HT1080 (cell line): Measurements from ENCODE around the gene UBE2G2. TPM values are rescaled to one million over a fixed set of nuclear protein-coding genes. Genes with fewer than 3 reads are reported as not detected.

ENCODE experiments used
- DNase-seq: peaks from one replicate; pipeline ENCODE4 v3.0.0-alpha.2; 2015; ENCODE audit warnings: low read depth
- total RNA-seq: library from RNA; depleted of rRNA; stranded (reverse); fragments of >200 nt; shearing (Covaris generic); gene quantifications from 2 replicates; pipeline ENCODE4 v1.2.3, GENCODE V29; 2014

UBE2G2 gene
- total RNA-seq, 1 experiment from 2014 or later: 77.6 TPM

GRCh38 chr21:44816761-44817505, 15.3 kb upstream of the UBE2G2 start:
- DNase-seq: no peak

GRCh38 chr21:44815852-44816628, 14.4 kb upstream of the UBE2G2 start:
- no peak for DNase-seq

- no peak for DNase-seq
Measured at GRCh38 chr21:44815225-44815624, 13.6 kb upstream of the UBE2G2 start.

- no peak for DNase-seq
Measured at GRCh38 chr21:44814498-44815023, 12.9 kb upstream of the UBE2G2 start.

DNA sequence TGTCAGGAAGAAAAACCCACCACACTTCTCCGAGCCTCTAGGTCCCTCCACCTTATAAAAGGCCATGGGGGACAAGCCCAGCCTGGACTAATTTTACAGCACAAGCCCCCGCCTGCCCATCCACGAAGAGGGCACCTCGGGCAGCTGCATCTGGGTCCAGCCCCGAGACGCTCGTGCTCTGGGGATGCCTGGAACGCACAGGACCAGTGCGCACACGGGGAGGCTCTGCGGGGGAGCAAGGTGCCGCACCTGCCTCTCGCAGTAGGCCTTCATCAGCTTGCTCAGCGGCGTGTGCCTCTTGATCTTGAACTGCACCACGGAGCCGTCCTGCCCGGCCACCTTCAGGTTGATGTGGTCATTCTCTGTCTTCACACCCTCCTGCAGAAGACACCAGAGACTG, 12.1 kb upstream of the UBE2G2 start:
- DNase-seq: no peak

GRCh38 chr21:44813149-44813548, 11.5 kb upstream of the UBE2G2 start:
- no peak for DNase-seq

GRCh38 chr21:44812640-44813039, 11.0 kb upstream of the UBE2G2 start:
- DNase-seq: no peak

- DNase-seq: no peak
Measured at GRCh38 chr21:44810779-44811178, 9.2 kb upstream of the UBE2G2 start.

- no peak for DNase-seq
Measured at GRCh38 chr21:44805859-44806258, 4.2 kb upstream of the UBE2G2 start.

- DNase-seq: no peak
Measured at GRCh38 chr21:44805226-44805625, 3.6 kb upstream of the UBE2G2 start.

DNA sequence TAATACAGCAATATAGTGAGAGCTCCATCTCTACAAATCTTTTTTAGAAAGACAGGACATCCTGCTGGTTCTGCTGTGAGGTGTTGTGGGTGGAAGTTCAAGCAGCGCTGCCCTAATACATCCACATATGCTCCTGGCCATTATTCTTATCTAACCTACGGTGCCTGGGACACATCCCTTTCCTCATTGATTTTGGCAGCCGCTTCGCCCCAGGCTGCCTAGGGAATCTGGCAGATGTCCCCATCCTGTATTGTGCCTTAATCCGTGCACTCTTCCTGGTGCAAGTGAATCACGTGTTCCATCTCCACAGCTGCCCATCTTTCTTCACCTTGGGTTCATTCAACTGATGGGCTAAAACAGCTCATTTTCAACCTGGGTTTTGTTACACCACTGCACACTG, 3.1 kb upstream of the UBE2G2 start:
- DNase-seq: no peak

DNA sequence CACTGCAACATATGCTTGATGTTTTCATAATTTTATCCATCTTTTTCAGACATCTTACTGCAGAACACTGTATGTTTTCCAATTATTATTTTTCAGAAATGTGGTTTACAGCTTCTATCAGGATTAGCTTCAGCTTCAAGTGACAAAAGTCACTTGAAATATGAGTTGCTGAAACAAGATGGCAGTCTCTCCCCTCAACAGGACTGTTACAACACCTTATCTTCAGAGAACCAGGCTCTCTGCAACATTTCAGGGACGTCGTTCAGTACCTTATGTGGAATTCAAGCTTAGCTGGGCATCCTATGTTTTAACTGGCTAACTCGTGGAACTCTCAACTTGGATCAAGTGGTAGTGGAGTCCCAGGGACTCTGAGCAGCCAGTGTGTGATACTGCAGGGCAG, 2.0 kb upstream of the UBE2G2 start:
- no peak for DNase-seq

DNA sequence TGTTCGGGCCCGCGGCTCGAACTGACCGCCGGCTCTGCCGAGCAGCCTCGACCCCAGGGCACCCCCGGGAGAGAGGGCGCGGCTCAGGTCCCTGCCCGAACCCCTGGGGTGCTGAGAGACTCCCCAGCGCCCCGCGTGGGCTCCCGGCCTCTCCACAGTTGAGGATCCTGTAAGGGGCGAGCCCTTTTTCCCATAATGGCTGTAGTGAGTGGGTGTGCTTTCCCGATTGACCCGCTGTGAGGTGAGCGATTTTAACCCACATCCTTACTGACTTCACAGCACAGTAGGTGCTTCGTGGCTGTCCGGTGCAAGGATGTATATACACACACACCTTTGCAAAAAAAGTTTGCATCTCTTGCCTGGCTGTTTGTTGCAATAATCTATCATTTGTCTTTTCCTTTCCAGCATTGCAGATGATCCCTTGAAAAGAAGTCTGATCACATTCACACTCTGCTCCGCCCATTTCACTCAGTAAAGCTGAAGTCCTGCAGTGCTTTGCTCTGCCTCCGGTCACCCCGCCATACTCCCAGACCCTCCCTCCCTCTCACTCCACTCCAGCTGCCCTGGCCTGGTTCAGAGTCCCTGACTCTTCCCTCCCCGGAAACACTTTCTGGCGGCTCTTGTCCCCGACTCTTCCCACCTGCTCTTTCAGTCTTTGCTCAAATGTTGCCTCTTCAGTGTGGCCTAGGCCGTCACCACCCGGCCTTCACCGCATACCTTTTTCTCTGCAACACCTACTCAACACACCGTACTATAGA, 955 bp upstream of the UBE2G2 start:
- DNase-seq: peak; percentile 26

- peak; percentile 44 for DNase-seq
Measured at GRCh38 chr21:44800971-44801467, 601 bp downstream of the UBE2G2 start.

DNA sequence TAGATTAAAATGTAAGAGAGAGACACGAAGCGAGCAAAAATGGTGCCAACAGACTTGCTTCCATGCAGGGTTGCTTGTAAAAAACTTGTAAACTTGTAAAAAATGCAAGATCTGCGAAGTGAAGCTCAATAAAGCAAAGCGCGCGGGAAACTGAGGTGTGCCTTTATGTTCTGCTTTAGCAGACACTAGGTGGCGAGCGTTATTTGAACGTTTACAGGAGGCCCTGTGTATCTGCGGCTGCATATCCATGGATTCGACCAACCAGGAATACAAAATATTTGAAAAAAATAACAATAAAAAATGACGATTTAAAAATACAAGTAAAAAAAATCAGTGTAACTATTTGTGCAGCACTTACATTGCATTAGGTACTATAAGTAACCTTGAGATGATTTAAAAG, 1.5 kb downstream of the UBE2G2 start:
- peak; percentile 5 for DNase-seq

DNA sequence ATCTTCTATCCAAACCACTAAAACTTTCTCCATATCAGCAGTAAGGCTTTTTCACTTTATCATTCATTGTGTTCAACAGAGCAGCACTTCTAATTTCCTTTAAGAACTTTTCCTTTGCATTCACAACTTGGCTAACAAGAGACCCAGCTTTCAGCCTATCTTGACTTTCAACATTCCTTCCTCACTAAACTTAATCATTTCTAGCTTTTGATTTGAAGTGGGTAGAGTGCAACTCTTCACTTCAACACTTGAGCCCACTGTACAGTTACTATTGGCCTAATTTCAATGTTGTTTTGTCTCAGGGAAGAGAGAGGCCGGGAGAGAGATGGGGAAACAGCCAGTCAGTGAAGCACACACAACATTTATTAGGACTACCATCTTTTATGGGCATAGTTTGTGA, 2.0 kb downstream of the UBE2G2 start:
- no peak for DNase-seq

- no peak for DNase-seq
Measured at GRCh38 chr21:44797775-44798174, 3.8 kb downstream of the UBE2G2 start.

GRCh38 chr21:44795342-44795741, 6.3 kb downstream of the UBE2G2 start:
- no peak for DNase-seq

- no peak for DNase-seq
Measured at GRCh38 chr21:44793592-44794374, 7.8 kb downstream of the UBE2G2 start.

- DNase-seq: peak; percentile 50
Measured at GRCh38 chr21:44792702-44793591, 8.7 kb downstream of the UBE2G2 start.
